ENCODE results near the gene SELENBP1. TPM values are rescaled to one million over a fixed set of nuclear protein-coding genes. Genes with fewer than 3 reads are reported as not detected.

The SELENBP1 gene
- total and polyA plus RNA-seq, 9 of the 15 experiments (the other 6 are each of a cell fraction or from before 2014, with no cell fraction given) = 25.8 to 81.2 (median 47.1) TPM

- TF ChIP-seq RFX7 (CRISPR knock-in tag; IDR thresholded peaks at IDR 0.05) (no peak), ZNF124 (CRISPR knock-in tag; IDR thresholded peaks at IDR 0.05) (no peak), SETDB1 (IDR thresholded peaks at IDR 0.05; ENCODE audit: low read length) (no peak), THRB (CRISPR knock-in tag; conservative IDR thresholded peaks at IDR 0.05) (0 out of 2 replicates have a peak, but pooled peaks have one; percentile 54), ZBTB40 (IDR thresholded peaks at IDR 0.05) (no peak), ZBTB40 (CRISPR knock-in tag; IDR thresholded peaks at IDR 0.05) (no peak), CREBBP (IDR thresholded peaks at IDR 0.05; ENCODE audit: low read depth, low read length) (no peak), OTX1 (CRISPR knock-in tag; IDR thresholded peaks at IDR 0.05) (0 out of 2 replicates have a peak, but pooled peaks have one; percentile 31), PPARD (CRISPR knock-in tag; IDR thresholded peaks at IDR 0.05) (no peak), POLR2AphosphoS2 (IDR thresholded peaks at IDR 0.05; ENCODE audit: low read length) (no peak), SUPT5H (IDR thresholded peaks at IDR 0.05) (no peak), ZNF507 (tag; conservative IDR thresholded peaks at IDR 0.05) (no peak), CBFA2T3 (IDR thresholded peaks at IDR 0.05) (no peak), HBP1 (CRISPR knock-in tag; IDR thresholded peaks at IDR 0.05) (0 out of 2 replicates have a peak, but pooled peaks have one; percentile 13), KDM1A (IDR thresholded peaks at IDR 0.05) (no peak), LARP7 (IDR thresholded peaks at IDR 0.05) (no peak)
These were observed 10.6 kb downstream of the SELENBP1 start (continued) for GRCh38 chr1:151361883-151362282.
